OCI-LY1 (cell line): ENCODE measurements around the gene VWA5B1.

Source experiments
- H2AFZ ChIP-seq: fragments of 200-600 bp; sonication (generic), shearing (Covaris generic); 2 replicates; pipeline ENCODE4 v1.6.0; 2014; ENCODE audit warnings: antibody characterized with exemption, mild to moderate bottlenecking, low read length
- H3F3A ChIP-seq: fragments of 200-600 bp; sonication (generic), shearing (Covaris generic); 2 replicates; pipeline ENCODE4 v1.6.0; 2014; ENCODE audit warnings: mild to moderate bottlenecking, antibody characterized with exemption, low read length, moderate library complexity; ENCODE audit not compliant: insufficient read depth
- H3K27ac ChIP-seq: fragments of 200-600 bp; sonication (generic); 2 replicates; pipeline ENCODE4 v1.5.1; 2014; ENCODE audit warnings: low read length, mixed run types, mild to moderate bottlenecking, low read depth; ENCODE audit not compliant: poor library complexity, severe bottlenecking
- H3K27me3 ChIP-seq: fragments of 200-600 bp; sonication (generic); 2 replicates; pipeline ENCODE4 v1.6.0; 2014; ENCODE audit warnings: antibody characterized with exemption, mild to moderate bottlenecking, low read length, moderate library complexity; ENCODE audit not compliant: insufficient read depth
- H3K36me3 ChIP-seq: fragments of 200-600 bp; sonication (generic); 2 replicates; pipeline ENCODE4 v1.6.1; 2014; ENCODE audit warnings: mild to moderate bottlenecking, antibody characterized with exemption, low read length, moderate library complexity, mixed read lengths; ENCODE audit not compliant: insufficient read depth
- H3K4me1 ChIP-seq: fragments of 200-600 bp; sonication (generic); 2 replicates; pipeline ENCODE4 v1.5.1; 2014; ENCODE audit warnings: mild to moderate bottlenecking, low read length, moderate library complexity; ENCODE audit not compliant: insufficient read depth, severe bottlenecking
- H3K4me2 ChIP-seq: fragments of 200-600 bp; sonication (generic), shearing (Covaris generic); 2 replicates; pipeline ENCODE4 v1.6.1; 2014; ENCODE audit warnings: low read length
- H3K4me3 ChIP-seq: fragments of 200-600 bp; sonication (generic); 2 replicates; pipeline ENCODE4 v1.5.1; 2014; ENCODE audit warnings: low read length, low read depth, mild to moderate bottlenecking, mixed read lengths; ENCODE audit not compliant: poor library complexity, severe bottlenecking
- H3K79me2 ChIP-seq: fragments of 200-600 bp; shearing (Covaris generic); 2 replicates; pipeline ENCODE4 v1.6.1; 2016; ENCODE audit warnings: mixed run types, low read length, mixed read lengths; ENCODE audit not compliant: insufficient read depth
- H3K9ac ChIP-seq: fragments of 200-600 bp; sonication (generic), shearing (Covaris generic); 2 replicates; pipeline ENCODE4 v1.6.1; 2014; ENCODE audit warnings: mild to moderate bottlenecking, low read length, mixed read lengths
- H3K9me2 ChIP-seq: fragments of 200-600 bp; sonication (generic), shearing (Covaris generic); 2 replicates; pipeline ENCODE4 v1.6.1; 2014; ENCODE audit warnings: low read depth, mild to moderate bottlenecking, low read length, mixed read lengths
- H3K9me3 ChIP-seq: fragments of 200-600 bp; shearing (Covaris generic); 2 replicates; pipeline ENCODE4 v1.6.1; 2014; ENCODE audit warnings: low read length, mixed read lengths
- H4K20me1 ChIP-seq: fragments of 200-600 bp; sonication (generic), shearing (Covaris generic); 2 replicates; pipeline ENCODE4 v1.6.0; 2016; ENCODE audit warnings: mild to moderate bottlenecking, low read length; ENCODE audit not compliant: insufficient read depth
- EZH2 ChIP-seq: fragments of 200-600 bp; sonication (generic), shearing (Covaris generic); IDR thresholded peaks from 2 replicates; pipeline ENCODE4 v1.8.0; 2017; ENCODE audit warnings: borderline replicate concordance, mixed run types, mild to moderate bottlenecking, antibody characterized with exemption, low read length, moderate library complexity, mixed read lengths
- TF ChIP-seq, protein P1 (sequence below): fragments of 200-600 bp; sonication (generic), shearing (Covaris generic); IDR thresholded peaks from 2 replicates; pipeline ENCODE4 v1.5.1; 2017; ENCODE audit warnings: mild to moderate bottlenecking, antibody characterized with exemption, low read length, moderate library complexity, mixed read lengths

The VWA5B1 gene

GRCh38 chr1:20382711-20383110 lies 92.0 kb downstream of the VWA5B1 start:
- no peaks in the 10 kb centered on the region for H3K9me3 ChIP-seq

GRCh38 chr1:20383631-20384030 lies 93.0 kb downstream of the VWA5B1 start:
- no peak overlapping the region for H3K27ac ChIP-seq

More at GRCh38 chr1:20382711-20383110, 92.0 kb downstream of the VWA5B1 start:
- Histone ChIP-seq H2AFZ (no peak overlapping the region), H3K36me3 (no peaks in the 10 kb centered on the region), H3K4me1 (no peaks in the 10 kb centered on the region), H3K27ac (no peak overlapping the region), H3K79me2 (no peaks in the 10 kb centered on the region), H3F3A (no peaks in the 10 kb centered on the region), H3K4me3 (no peak overlapping the region), H3K27me3 (no peaks in the 10 kb centered on the region; the same call in 1 of the 2 replicates), H3K9ac (no peak overlapping the region), H3K9me2 (no peaks in the 10 kb centered on the region), H3K4me2 (no peak overlapping the region), H4K20me1 (no peaks in the 10 kb centered on the region)
- TF ChIP-seq EZH2 = no peak
- TF ChIP-seq, protein P1, sequence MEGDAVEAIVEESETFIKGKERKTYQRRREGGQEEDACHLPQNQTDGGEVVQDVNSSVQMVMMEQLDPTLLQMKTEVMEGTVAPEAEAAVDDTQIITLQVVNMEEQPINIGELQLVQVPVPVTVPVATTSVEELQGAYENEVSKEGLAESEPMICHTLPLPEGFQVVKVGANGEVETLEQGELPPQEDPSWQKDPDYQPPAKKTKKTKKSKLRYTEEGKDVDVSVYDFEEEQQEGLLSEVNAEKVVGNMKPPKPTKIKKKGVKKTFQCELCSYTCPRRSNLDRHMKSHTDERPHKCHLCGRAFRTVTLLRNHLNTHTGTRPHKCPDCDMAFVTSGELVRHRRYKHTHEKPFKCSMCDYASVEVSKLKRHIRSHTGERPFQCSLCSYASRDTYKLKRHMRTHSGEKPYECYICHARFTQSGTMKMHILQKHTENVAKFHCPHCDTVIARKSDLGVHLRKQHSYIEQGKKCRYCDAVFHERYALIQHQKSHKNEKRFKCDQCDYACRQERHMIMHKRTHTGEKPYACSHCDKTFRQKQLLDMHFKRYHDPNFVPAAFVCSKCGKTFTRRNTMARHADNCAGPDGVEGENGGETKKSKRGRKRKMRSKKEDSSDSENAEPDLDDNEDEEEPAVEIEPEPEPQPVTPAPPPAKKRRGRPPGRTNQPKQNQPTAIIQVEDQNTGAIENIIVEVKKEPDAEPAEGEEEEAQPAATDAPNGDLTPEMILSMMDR = no peak

DNA sequence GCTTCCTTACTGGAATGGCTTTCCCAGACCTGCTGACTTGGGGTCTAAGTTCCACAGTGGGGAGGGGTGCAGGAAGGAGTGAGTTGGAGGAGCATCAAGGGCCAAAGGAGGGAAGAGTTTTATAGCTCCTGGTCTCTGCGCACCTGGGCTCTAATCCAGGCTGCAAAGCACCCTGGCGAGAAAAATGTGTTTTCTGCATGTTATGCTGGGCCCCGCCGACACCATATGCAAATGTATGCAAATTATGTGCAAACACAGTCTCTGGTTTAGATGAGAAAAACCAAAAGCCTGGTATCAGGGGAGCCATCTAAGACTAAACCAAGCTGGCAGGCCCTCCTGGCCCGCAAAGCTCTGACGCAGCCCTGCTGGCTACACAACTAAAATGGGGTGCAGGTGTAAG lies 95.0 kb downstream of the VWA5B1 start:
- TF ChIP-seq, protein P1 = no peak
- no peak for TF ChIP-seq EZH2
- Histone ChIP-seq H3K9me2 (no peaks in the 10 kb centered on the region), H3K9ac (no peak overlapping the region), H3K79me2 (no peaks in the 10 kb centered on the region), H3K36me3 (no peaks in the 10 kb centered on the region), H4K20me1 (no peaks in the 10 kb centered on the region), H3K4me2 (no peak overlapping the region), H3F3A (no peaks in the 10 kb centered on the region), H2AFZ (no peak overlapping the region), H3K4me1 (no peaks in the 10 kb centered on the region), H3K27ac (no peak overlapping the region), H3K4me3 (no peak overlapping the region), H3K9me3 (no peaks in the 10 kb centered on the region), H3K27me3 (no peaks in the 10 kb centered on the region; the same call in 1 of the 2 replicates)

More at GRCh38 chr1:20383631-20384030, 93.0 kb downstream of the VWA5B1 start:
- Histone ChIP-seq H3K27me3 (no peaks in the 10 kb centered on the region; the same call in 1 of the 2 replicates), H2AFZ (no peak overlapping the region), H3K4me3 (no peak overlapping the region), H3F3A (no peaks in the 10 kb centered on the region), H4K20me1 (no peaks in the 10 kb centered on the region), H3K36me3 (no peaks in the 10 kb centered on the region), H3K4me1 (no peaks in the 10 kb centered on the region), H3K4me2 (no peak overlapping the region), H3K9ac (no peak overlapping the region), H3K9me3 (no peaks in the 10 kb centered on the region), H3K79me2 (no peaks in the 10 kb centered on the region), H3K9me2 (no peaks in the 10 kb centered on the region)
- no peak for TF ChIP-seq EZH2
- TF ChIP-seq, protein P1 = no peak
